Erythroblast (primary cell): Measurements from ENCODE around the gene SYDE1.

Source experiments
- GATA1 ChIP-seq: IDR thresholded peaks from 2 replicates; pipeline ENCODE4 v1.6.1; 2011; ENCODE audit warnings: low read depth, mild to moderate bottlenecking, control low read depth, low read length, moderate library complexity
- POLR2A ChIP-seq: IDR thresholded peaks from 2 replicates; pipeline ENCODE4 v1.6.1; 2011; ENCODE audit warnings: mild to moderate bottlenecking, low read length

DNA sequence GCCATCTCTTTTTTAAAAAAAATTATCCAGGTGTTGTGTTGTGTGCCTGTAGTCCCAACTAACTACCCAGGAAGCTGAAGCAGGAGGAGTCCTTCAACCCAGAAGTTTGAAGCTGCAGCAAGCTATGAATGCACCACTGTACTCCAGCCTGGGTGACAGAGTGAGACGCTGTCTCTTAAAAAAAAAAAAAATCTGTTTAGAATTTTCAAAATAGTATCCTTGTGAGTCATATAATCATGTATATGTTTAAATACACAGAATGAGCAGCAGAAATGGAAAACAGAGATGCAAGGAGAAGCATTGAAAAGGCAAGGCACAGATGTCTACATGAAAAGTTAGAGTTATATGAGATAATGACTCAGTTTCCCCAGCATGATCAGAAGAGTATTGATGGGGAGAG is 31.2 kb downstream of the SYDE1 start:
- TF ChIP-seq POLR2A, result no peak
- TF ChIP-seq GATA1, result no peak
